Astrocyte (in vitro differentiated cells and primary cell): Measurements from ENCODE around the gene RNF167.

ENCODE experiments used
- EZH2 ChIP-seq: IDR thresholded peaks from 2 replicates; pipeline ENCODE4 v1.6.1; 2012; ENCODE audit warnings: mild to moderate bottlenecking, low read length, inconsistent platforms; ENCODE audit not compliant: insufficient read depth
- TF ChIP-seq, protein P1 (sequence below): IDR thresholded peaks from 2 replicates; pipeline ENCODE4 v1.5.1; 2011; ENCODE audit warnings: low read depth, mild to moderate bottlenecking, inconsistent platforms, low read length, moderate library complexity; ENCODE audit not compliant: insufficient read depth

DNA sequence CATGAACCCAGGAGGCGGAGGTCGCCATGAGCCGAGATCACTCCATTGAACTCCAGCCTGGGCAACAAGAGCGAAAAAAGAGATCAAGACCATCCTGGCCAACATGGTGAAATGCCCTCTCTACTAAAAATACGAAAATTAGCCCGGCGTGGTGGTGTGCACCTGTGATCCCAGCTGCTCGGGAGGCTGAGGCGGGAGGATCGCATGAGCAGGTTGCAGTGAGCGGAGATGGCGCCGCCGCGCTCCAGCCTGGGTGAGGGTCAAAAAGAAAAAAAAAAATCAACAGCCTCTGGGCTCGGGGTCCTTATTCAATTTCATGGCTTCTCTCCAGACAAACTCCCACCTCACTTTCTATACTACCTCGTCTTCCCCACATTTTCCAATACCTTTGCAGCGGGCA is 11.2 kb upstream of the RNF167 start:
- TF ChIP-seq, protein P1, sequence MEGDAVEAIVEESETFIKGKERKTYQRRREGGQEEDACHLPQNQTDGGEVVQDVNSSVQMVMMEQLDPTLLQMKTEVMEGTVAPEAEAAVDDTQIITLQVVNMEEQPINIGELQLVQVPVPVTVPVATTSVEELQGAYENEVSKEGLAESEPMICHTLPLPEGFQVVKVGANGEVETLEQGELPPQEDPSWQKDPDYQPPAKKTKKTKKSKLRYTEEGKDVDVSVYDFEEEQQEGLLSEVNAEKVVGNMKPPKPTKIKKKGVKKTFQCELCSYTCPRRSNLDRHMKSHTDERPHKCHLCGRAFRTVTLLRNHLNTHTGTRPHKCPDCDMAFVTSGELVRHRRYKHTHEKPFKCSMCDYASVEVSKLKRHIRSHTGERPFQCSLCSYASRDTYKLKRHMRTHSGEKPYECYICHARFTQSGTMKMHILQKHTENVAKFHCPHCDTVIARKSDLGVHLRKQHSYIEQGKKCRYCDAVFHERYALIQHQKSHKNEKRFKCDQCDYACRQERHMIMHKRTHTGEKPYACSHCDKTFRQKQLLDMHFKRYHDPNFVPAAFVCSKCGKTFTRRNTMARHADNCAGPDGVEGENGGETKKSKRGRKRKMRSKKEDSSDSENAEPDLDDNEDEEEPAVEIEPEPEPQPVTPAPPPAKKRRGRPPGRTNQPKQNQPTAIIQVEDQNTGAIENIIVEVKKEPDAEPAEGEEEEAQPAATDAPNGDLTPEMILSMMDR, result no peak
- TF ChIP-seq EZH2, result no peak
